Measurements from ENCODE around the gene KIRREL3.

GRCh38 chr11:126971305-126971704 lies 29.3 kb downstream of the KIRREL3 start:
- TF ChIP-seq POLR2A (IDR thresholded peaks at IDR 0.05), result no peak
- TF ChIP-seq CTCF (IDR thresholded peaks at IDR 0.05), result no peak

Measured in testis (tissue), 2 donors.